Putamen (tissue), 1 donor: ENCODE data around the gene ANKRD33.

Source experiments
- DNase-seq: peaks from one replicate; pipeline ENCODE4 v3.0.0-alpha.2; 2016; ENCODE audit warnings: low spot score

Gene ANKRD33, protein sequence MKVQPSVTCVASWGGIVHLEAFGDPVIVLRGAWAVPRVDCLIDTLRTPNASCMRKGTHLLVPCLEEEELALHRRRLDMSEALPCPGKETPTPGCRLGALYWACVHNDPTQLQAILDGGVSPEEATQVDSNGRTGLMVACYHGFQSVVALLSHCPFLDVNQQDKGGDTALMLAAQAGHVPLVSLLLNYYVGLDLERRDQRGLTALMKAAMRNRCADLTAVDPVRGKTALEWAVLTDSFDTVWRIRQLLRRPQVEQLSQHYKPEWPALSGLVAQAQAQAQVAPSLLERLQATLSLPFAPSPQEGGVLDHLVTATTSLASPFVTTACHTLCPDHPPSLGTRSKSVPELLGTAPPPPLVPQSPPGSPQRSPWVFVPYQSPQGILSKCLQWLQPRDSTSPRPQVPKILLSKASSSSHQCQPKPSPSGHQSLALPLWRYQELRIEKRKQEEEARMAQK

DNA sequence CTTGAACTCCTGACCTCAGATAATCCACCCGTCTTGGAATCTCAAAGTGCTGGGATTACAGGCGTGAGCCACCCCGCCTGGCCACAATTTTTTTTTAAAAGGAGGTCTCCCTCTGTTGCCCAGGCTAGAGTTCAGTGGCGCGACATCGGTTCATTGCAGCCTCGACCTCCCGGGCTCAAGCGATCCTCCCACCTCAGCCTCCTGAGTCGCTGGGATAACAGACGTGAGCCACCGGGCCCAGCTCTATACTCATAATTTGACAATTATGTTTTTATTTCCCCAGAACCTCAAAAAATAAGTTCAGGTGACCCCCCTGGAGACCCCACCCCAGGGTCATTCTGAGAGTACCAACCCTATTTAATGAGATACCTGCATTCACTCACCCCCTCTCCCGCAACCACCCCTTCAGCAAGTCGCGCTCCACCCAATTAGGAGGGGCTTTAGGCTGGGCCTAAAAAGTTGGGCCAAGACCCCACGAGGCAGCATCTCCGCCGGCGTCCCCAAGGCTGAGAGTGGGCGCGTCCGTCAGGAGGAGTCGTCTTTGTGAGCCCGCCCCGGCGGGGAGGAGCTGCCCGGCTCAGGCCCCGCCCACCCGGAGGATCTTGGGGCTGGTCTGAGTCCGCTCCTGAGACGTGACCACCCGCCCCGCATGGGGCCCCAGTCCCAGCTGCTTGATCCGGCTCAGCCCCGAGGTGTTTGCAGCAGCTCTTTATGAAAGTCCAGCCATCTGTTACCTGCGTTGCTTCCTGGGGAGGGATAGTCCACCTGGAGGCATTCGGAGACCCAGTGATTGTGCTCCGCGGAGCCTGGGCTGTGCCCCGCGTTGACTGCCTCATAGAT lies at the start of gene ANKRD33:
Gene ANKRD33, plus strand, starts transcription at position 628 of the 840 bp plus-strand sequence. Its CDS starts 84 bp downstream, at position 712.
- DNase-seq = no peak

GRCh38 chr12:51838762-51839161 lies 49.1 kb upstream of the ANKRD33 start:
- no peak for DNase-seq

- DNase-seq = no peak
Observed at GRCh38 chr12:51839310-51839947, 48.5 kb upstream of the ANKRD33 start.

GRCh38 chr12:51840966-51841365 lies 46.9 kb upstream of the ANKRD33 start:
- no peak for DNase-seq

DNA sequence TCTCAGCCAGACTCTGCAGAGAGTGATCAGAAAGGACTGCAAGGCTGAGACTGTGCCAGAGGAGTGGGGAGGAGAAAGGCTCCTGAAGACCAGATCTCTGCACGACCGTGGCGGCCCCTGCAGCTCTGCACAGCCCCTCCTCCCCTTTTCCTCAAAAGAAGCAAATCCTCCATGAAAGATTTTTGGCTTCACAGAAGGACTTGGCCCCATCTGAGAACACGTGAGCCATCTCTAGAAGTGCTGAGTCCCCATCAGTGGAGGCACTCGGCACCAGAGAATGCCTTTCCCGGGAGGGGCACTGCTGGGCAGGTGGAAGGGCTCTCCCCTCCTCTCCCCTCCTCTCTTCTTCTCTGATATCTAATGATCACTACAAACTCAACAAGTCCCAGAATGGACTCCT lies 46.2 kb upstream of the ANKRD33 start:
- DNase-seq = no peak

GRCh38 chr12:51844854-51845253 lies 43.0 kb upstream of the ANKRD33 start:
- DNase-seq = no peak

DNA sequence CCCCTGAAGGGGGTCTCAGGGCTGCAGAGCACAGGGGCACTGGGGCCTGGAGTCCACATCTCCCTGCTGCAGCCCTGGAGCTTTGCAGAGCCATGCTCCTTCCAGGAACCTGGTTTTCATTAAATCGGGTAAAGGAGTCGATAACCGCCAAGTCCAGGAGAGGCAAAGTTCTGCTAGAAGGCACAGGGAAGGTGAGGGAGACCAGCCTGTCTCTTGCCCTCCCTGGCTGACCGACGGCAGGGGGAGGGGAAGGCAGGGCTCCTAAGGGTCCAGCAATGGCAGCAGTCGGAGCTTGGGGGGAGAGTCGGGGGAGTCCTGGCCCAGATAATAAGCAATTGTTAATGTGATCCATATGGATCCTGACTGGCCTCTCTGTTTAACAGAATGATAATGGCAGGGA lies 42.4 kb upstream of the ANKRD33 start:
- DNase-seq = no peak

GRCh38 chr12:51846271-51846691 lies 41.6 kb upstream of the ANKRD33 start:
- no peak for DNase-seq

DNA sequence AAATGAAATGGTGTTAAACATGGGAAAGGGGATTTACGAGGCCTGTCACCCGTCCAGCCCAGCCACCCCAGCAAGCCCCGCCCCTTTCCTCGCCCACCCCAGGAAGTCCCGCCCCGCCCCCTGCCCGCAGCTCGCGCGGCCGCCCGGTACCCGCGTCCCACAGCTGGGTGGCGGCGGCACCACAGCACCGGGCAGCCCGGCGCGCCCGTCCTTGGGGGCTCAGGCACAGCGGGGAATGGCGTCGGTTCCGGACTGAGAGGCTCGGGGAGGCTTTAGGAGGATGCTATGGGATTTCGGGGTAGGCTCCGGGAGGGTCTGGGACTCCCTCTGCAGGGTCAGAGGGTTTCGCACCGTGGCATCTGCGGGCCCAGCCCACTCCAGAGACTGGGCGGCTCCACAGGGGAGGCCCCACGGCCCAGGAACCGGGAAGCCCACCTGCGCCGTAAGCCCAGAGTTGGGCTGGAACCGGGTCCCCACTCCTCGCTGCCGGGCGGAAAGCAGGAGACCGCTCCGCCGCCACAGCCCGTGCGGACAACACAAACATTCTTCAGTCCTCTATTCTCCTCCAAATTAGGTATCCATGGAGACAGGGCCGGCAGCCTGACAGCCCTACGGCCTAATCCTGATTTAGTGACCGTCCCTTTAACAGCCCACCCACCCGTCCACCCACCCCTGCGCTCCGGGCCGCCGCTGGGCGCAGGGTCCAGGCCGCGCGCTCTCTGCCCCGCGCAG lies 40.8 kb upstream of the ANKRD33 start:
- no peak for DNase-seq

DNA sequence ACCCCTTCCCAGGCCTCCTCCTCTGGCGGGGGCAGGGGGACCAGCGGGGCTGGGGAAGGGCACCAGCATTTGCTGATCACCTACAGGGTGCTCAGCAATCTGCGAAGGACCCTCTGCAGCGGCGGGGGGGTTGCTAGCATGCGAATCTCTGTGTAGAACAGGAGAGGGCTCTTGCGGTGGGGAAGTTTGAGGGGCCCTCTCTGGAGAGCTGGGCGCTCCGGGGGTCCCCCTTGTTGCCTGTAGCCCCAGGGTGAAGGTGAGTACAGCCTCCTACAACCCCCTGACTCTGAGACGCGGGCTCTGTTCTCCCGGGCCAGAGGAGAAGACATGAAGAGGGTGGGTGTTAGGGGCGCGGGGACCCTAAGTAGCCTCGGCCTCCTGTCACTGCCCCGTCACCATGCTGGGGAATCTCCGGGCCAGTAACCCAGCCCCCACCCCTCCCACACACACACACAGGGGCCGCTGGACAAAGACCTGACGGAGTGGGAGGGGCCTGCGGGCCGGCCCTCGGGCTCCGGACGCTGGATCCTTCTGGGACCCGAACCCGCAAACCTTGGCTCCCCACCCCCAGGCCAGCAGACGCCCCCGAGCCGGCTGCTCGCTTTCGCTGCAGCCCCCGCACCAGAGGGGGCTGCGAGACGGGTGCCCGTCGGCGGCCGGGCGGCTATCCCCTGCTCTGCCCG lies 40.1 kb upstream of the ANKRD33 start:
- no peak for DNase-seq

- no peak for DNase-seq
Observed at GRCh38 chr12:51848326-51848727, 39.6 kb upstream of the ANKRD33 start, which contains the start of gene FIGNL2. Gene FIGNL2 (minus strand): TSS chr12:51848718. CDS start chr12:51822413, 26,305 bp downstream.

- DNase-seq = no peak
Observed at GRCh38 chr12:51848841-51849735, 38.8 kb upstream of the ANKRD33 start.

DNA sequence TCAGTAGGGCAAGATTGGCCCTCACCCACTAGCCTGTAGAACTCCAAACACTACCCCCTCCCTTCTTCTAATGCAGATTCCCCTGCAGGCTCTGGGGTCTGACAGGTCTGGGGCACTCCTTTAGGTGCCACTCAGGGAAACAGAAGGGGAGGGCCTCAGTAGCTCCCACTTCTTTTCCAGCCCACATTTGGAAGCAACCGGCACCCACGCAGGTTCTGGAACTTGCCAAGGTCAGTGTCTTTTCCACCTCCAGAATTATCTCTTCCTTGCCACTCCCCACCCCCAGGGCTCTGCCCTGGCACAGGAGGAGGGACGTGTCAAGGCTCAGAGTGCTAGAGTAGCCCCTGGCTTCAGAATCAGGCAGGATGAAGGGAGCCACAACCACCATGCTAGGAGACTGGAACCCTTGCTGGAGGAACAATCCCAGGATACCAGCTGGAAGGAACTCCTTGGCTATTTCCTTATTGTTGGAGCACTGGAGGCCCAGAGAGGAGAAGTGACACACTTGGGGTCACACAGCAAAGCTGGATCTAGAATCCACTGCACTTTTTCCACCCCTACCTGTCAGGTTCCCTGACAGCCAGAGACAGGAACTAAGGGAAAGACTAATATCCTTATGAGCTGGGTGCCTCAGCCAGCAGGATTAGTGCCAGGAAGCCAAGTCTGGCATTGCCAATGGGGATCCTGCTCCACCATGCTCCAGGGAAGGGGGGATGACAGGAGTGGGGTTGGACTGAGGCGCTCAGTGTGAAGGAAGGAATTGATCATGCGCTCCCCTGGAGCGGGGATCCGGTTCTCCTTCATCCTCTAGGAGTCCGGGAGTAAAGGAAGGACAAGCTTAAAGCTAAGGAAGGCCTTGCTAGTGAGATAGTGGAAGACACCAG lies 37.6 kb upstream of the ANKRD33 start:
- DNase-seq = no peak

DNA sequence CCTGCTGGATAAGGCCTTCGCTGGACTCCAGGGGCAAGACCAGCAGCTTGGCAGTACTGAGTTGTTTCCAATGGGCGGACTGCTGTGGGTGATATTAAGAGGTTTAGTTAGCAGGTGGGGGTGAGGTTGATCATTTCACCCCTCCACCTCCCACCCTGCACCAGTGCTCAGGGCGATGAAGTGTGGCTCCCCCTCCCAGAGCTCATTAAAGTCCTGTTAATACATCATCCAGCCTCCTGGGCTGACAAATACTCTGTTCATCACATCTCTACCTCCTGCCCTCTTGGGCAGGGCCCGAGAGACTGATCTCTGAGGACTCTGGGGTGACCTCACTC lies 37.0 kb upstream of the ANKRD33 start:
- no peak for DNase-seq

DNA sequence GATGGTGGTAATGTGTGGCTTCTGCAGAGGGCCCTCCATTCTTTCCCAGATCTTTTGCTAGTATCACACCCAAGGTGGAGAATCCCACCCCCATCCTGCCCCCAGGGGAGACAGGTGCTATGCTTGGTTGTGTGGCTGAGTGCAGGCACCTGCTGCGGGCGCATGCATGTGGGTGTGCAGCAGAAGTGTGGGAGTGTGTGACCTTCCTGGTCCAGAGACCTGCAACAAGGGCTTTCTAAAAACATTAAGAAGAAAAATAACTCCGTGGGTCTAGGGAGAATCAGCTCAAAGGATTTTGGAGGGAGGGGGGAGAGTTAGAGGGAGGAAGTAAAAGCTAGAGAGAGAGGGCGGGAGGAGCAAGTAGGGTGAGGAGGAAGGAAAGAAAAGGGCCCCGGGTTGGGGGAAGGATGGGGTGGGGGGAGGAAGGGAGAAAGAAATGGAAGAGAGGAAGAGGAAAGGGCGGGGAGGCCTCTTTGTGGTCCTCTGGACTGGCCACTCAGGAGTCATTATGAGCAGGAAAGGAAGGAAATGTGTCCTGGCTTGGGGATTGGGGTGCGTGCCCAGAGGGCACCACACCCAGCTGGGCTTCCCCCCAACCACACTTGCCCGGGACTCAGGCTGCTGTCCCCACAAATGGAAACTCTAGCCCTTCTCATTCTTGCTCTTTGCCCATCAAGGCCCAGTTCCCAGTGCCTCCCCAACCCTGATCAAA lies 36.3 kb upstream of the ANKRD33 start:
- no peak for DNase-seq

DNA sequence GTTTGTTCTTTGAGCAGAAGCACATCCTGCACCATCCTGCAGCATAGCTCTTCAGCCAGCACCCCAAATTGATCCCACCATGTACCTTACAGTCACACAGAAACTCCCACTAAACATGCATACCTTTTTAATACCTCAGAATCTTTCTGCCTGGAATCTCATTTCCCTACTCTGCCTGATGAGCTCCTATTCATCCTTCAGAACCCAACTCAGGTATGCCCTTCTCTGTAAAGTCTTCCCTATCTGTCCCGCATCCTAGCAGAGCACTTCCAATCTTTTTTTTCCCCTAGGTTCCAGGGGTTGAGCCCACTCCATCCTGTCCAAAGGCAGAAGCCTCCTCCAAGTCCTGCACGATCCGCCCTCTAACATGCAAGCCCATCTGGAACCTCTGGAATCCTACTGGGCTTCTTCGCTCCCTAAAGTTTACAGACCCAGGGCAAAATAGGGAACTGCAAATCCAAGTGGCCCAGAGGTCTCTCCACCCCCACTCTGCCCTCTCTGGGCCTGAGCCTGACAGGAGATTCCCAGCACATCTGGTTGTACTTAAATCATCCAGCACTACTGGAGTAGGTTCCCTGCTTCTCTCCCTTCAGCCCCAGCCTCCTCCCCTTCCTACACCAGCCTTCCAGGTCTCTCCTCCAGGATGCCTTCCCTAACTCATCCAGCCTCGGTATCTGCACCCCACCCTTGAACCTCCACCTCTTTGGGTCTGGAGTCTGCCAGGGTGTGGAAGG lies 35.3 kb upstream of the ANKRD33 start:
- no peak for DNase-seq

- no peak for DNase-seq
Observed at GRCh38 chr12:51855586-51856428, 32.1 kb upstream of the ANKRD33 start.
